Left ventricle myocardium inferior (tissue), 1 donor: ENCODE measurements around the gene EIF4EBP3. TPM values are rescaled to one million over a fixed set of nuclear protein-coding genes. Genes with fewer than 3 reads are reported as not detected.

Source experiments
- DNase-seq: peaks from one replicate; pipeline ENCODE4 v3.0.0-alpha.2; 2020
- H3K27ac ChIP-seq: fragments of 200-600 bp; replicated peaks from 2 replicates; pipeline ENCODE4 v1.8.0; 2021
- H3K27me3 ChIP-seq: fragments of 200-600 bp; 2 replicates; pipeline ENCODE4 v1.8.0; 2021; ENCODE audit warnings: low read depth
- H3K36me3 ChIP-seq: fragments of 200-600 bp; 2 replicates; pipeline ENCODE4 v1.8.0; 2021
- H3K4me1 ChIP-seq: fragments of 200-600 bp; 2 replicates; pipeline ENCODE4 v1.8.0; 2021
- H3K4me3 ChIP-seq: fragments of 200-600 bp; 2 replicates; pipeline ENCODE4 v1.8.0; 2021; ENCODE audit warnings: mild to moderate bottlenecking, moderate library complexity
- H3K9me3 ChIP-seq: fragments of 200-600 bp; replicated peaks from 2 replicates; pipeline ENCODE4 v1.8.0; 2021
- CTCF ChIP-seq: fragments of 200-600 bp; IDR thresholded peaks from 2 replicates; pipeline ENCODE4 v1.8.0; 2021; ENCODE audit warnings: antibody characterized with exemption, mild to moderate bottlenecking, borderline replicate concordance
- intact Hi-C: fragments of 100-400 bp; cut with micrococcal nuclease; formaldehyde crosslinking; loops from one replicate; pipeline ENCODE4 v1.11.0; 2022
- total RNA-seq: library from RNA; stranded (reverse); fragmentation: NEBNext Ultra II Directional; extraction: Animal tissue kit (Norgen Biotek cat#: 25700); gene quantifications from one replicate; pipeline ENCODE4 v1.2.1, GENCODE V29; 2021
- donor health status: DM: no; HTN: yes; CAD: no; lungs with severe emphysema.

Gene EIF4EBP3
- total RNA-seq, 1 donor from 2014 or later, result 13.1 TPM

DNA sequence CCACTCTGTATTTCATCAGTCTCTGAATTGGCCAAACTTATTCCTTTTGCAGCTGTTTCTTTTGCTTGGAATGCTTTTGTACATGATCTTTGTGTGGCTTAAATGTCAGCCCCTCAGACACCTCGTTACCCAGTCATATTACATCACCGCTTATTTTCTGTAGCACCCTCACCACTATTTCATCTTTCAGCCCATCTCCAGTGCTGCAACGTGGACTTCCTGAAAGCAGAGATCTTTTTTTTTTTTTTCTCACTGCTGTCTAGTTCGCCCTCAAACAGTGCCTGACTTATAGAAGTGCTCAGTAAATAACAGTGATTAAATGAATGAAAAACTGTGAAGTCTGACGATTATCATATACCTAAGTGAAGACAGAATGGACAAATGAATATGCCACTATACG, 9.0 kb downstream of the EIF4EBP3 start:
- no peak for TF ChIP-seq CTCF
- H3K9me3 ChIP-seq, result no peaks in the 10 kb centered on the region
- peaks cover 52% of the 10 kb centered on the region for H3K4me1 ChIP-seq
- no peaks in the 10 kb centered on the region for H3K27me3 ChIP-seq
- peak overlapping the region; percentile 91 for H3K27ac ChIP-seq
- peaks cover 33% of the 10 kb centered on the region for H3K36me3 ChIP-seq
- peak overlapping the region; percentile 80 for H3K4me3 ChIP-seq
- intact Hi-C loops, result no loop called here
- DNase-seq, result no peak

GRCh38 chr5:140557136-140557805, 9.8 kb downstream of the EIF4EBP3 start, which contains the start of gene SRA1:
TSS of gene SRA1 (minus strand) at chr5:140557473. CDS start at chr5:140557452, 21 bp downstream.
- peak; percentile 94 for DNase-seq
- H3K36me3 ChIP-seq, result peaks cover 32% of the 10 kb centered on the region
- H3K9me3 ChIP-seq, result no peaks in the 10 kb centered on the region
- peaks cover 59% of the 10 kb centered on the region for H3K4me1 ChIP-seq
- no peak for TF ChIP-seq CTCF
- intact Hi-C loops, result no loop called here
- peak within 1 kb of the TSS; percentile 91 for H3K27ac ChIP-seq
- H3K27me3 ChIP-seq, result no peaks in the 10 kb centered on the region
- peak within 1 kb of the TSS; percentile 80 for H3K4me3 ChIP-seq

DNA sequence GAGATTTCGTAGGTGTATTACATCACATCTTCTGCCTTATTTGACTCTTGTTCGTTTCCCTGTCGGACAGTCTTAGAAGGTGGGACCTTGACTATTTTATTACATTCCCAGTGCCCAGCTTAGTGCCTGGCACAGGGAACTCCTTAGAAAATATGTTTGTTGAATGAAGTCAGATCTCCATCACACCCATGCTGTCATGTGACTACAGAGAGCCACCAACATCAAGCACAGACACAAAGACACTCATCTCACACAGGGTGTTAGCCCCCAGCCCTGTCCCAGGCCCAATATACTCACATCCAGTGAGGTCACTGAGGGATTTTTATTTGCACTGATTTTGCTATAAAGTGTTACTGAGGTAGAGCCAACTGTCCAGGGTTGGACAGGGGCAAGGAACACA, 10.5 kb downstream of the EIF4EBP3 start:
- H3K9me3 ChIP-seq, result no peaks in the 10 kb centered on the region
- peaks cover 65% of the 10 kb centered on the region for H3K4me1 ChIP-seq
- intact Hi-C loops, result no loop called here
- no peak for DNase-seq
- peak overlapping the region; percentile 80 for H3K4me3 ChIP-seq
- TF ChIP-seq CTCF, result no peak
- peaks cover 28% of the 10 kb centered on the region for H3K36me3 ChIP-seq
- peak overlapping the region; percentile 91 for H3K27ac ChIP-seq
- H3K27me3 ChIP-seq, result no peaks in the 10 kb centered on the region

- no peak for TF ChIP-seq CTCF
- no peak overlapping the region for H3K4me3 ChIP-seq
- intact Hi-C loops, result no loop called here
- DNase-seq, result no peak
- H3K4me1 ChIP-seq, result peaks cover 65% of the 10 kb centered on the region
- no peaks in the 10 kb centered on the region for H3K27me3 ChIP-seq
- H3K27ac ChIP-seq, result no peak overlapping the region
- H3K36me3 ChIP-seq, result peaks cover 22% of the 10 kb centered on the region
- H3K9me3 ChIP-seq, result no peaks in the 10 kb centered on the region
Measured at GRCh38 chr5:140558542-140558941, 11.1 kb downstream of the EIF4EBP3 start.

DNA sequence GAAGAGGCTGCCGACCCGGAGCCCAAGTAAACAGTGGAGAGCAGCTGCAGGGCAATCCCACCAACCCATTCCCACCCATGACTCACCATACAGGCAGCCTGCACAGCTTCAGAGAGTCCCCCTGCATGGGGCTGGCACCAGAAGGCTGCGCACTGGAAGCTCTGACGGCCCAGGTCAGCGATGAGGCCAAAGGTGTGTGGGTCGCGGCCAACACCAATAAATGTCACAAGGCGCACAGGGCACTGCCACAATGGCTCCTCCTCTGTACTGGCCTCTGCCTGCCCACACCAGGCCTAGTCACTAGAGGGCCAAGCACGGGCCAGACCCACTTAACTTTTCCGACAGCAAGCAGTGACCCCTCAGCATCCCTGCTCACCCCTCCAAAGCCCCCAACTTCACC, 12.8 kb downstream of the EIF4EBP3 start:
- H3K9me3 ChIP-seq, result no peaks in the 10 kb centered on the region
- H3K27me3 ChIP-seq, result no peaks in the 10 kb centered on the region
- H3K4me1 ChIP-seq, result peaks cover 63% of the 10 kb centered on the region
- intact Hi-C loops, result no loop called here
- TF ChIP-seq CTCF, result no peak
- peaks cover 21% of the 10 kb centered on the region for H3K36me3 ChIP-seq
- H3K4me3 ChIP-seq, result no peak overlapping the region
- DNase-seq, result no peak
- no peak overlapping the region for H3K27ac ChIP-seq
